Mucosa of stomach (tissue), 1 donor: ENCODE measurements around the gene CAMK2B.

Experiments
- H3K27me3 ChIP-seq: one replicate; pipeline ENCODE4 v1.7.0; 2013; ENCODE audit warnings: mild to moderate bottlenecking, low read length; ENCODE audit not compliant: control insufficient read depth, insufficient read depth
- H3K36me3 ChIP-seq: one replicate; pipeline ENCODE4 v1.7.0; 2013; ENCODE audit warnings: low read length; ENCODE audit not compliant: control insufficient read depth, insufficient read depth
- H3K4me1 ChIP-seq: one replicate; pipeline ENCODE4 v1.7.0; 2013; ENCODE audit warnings: mild to moderate bottlenecking, low read length; ENCODE audit not compliant: control insufficient read depth, insufficient read depth
- H3K4me3 ChIP-seq: one replicate; pipeline ENCODE4 v1.7.0; 2013; ENCODE audit warnings: low read length
- H3K9ac ChIP-seq: one replicate; pipeline ENCODE4 v1.7.0; 2013; ENCODE audit warnings: mild to moderate bottlenecking, low read length, moderate library complexity
- H3K9me3 ChIP-seq: one replicate; pipeline ENCODE4 v1.7.0; 2013; ENCODE audit warnings: mild to moderate bottlenecking, low read length, moderate library complexity; ENCODE audit not compliant: control insufficient read depth
- donor health status: Pancreatic carcinoma.

The CAMK2B gene

GRCh38 chr7:44305564-44306507 is 19.6 kb downstream of the CAMK2B start:
- Histone ChIP-seq H3K27me3 (peaks cover 25% of the 10 kb centered on the region), H3K9me3 (no peaks in the 10 kb centered on the region), H3K9ac (no peak overlapping the region), H3K36me3 (no peaks in the 10 kb centered on the region), H3K4me3 (no peak overlapping the region), H3K4me1 (peaks cover 5% of the 10 kb centered on the region)

GRCh38 chr7:44294325-44295069 is 30.9 kb downstream of the CAMK2B start:
- Histone ChIP-seq H3K4me3 (no peak overlapping the region), H3K4me1 (peaks cover 10% of the 10 kb centered on the region), H3K9me3 (no peaks in the 10 kb centered on the region), H3K9ac (no peak overlapping the region), H3K36me3 (no peaks in the 10 kb centered on the region), H3K27me3 (peaks cover 33% of the 10 kb centered on the region)

GRCh38 chr7:44293561-44294324 is 31.7 kb downstream of the CAMK2B start:
- Histone ChIP-seq H3K4me1 (peaks cover 10% of the 10 kb centered on the region), H3K36me3 (no peaks in the 10 kb centered on the region), H3K27me3 (peaks cover 33% of the 10 kb centered on the region), H3K9me3 (no peaks in the 10 kb centered on the region), H3K9ac (no peak overlapping the region), H3K4me3 (no peak overlapping the region)

GRCh38 chr7:44292876-44293560 is 32.4 kb downstream of the CAMK2B start:
- Histone ChIP-seq H3K27me3 (peaks cover 33% of the 10 kb centered on the region), H3K36me3 (no peaks in the 10 kb centered on the region), H3K9me3 (no peaks in the 10 kb centered on the region), H3K4me3 (no peak overlapping the region), H3K4me1 (peaks cover 10% of the 10 kb centered on the region), H3K9ac (no peak overlapping the region)

- H3K36me3 ChIP-seq = no peaks in the 10 kb centered on the region
- no peak overlapping the region for H3K9ac ChIP-seq
- H3K4me1 ChIP-seq = peaks cover 10% of the 10 kb centered on the region
- no peak overlapping the region for H3K4me3 ChIP-seq
- peaks cover 33% of the 10 kb centered on the region for H3K27me3 ChIP-seq
- H3K9me3 ChIP-seq = no peaks in the 10 kb centered on the region
Measured at GRCh38 chr7:44292420-44292817, 33.0 kb downstream of the CAMK2B start.

GRCh38 chr7:44291733-44292419 is 33.5 kb downstream of the CAMK2B start:
- no peaks in the 10 kb centered on the region for H3K9me3 ChIP-seq
- no peak overlapping the region for H3K9ac ChIP-seq
- H3K4me1 ChIP-seq = peaks cover 10% of the 10 kb centered on the region
- H3K36me3 ChIP-seq = no peaks in the 10 kb centered on the region
- H3K4me3 ChIP-seq = no peak overlapping the region
- H3K27me3 ChIP-seq = peaks cover 36% of the 10 kb centered on the region

- peaks cover 10% of the 10 kb centered on the region for H3K4me1 ChIP-seq
- no peaks in the 10 kb centered on the region for H3K9me3 ChIP-seq
- H3K36me3 ChIP-seq = no peaks in the 10 kb centered on the region
- peaks cover 36% of the 10 kb centered on the region for H3K27me3 ChIP-seq
- H3K4me3 ChIP-seq = no peak overlapping the region
- no peak overlapping the region for H3K9ac ChIP-seq
Measured at GRCh38 chr7:44291066-44291732, 34.2 kb downstream of the CAMK2B start.

GRCh38 chr7:44290252-44290620 is 35.2 kb downstream of the CAMK2B start:
- H3K4me3 ChIP-seq = no peak overlapping the region
- H3K4me1 ChIP-seq = peaks cover 10% of the 10 kb centered on the region
- no peaks in the 10 kb centered on the region for H3K9me3 ChIP-seq
- no peaks in the 10 kb centered on the region for H3K36me3 ChIP-seq
- H3K9ac ChIP-seq = no peak overlapping the region
- peaks cover 31% of the 10 kb centered on the region for H3K27me3 ChIP-seq

- Histone ChIP-seq H3K4me3 (no peak overlapping the region), H3K9ac (no peak overlapping the region)
Measured at GRCh38 chr7:44289341-44290251, 35.8 kb downstream of the CAMK2B start.

GRCh38 chr7:44288811-44289340 is 36.5 kb downstream of the CAMK2B start:
- no peak overlapping the region for H3K9ac ChIP-seq
- no peaks in the 10 kb centered on the region for H3K36me3 ChIP-seq
- H3K27me3 ChIP-seq = peaks cover 18% of the 10 kb centered on the region
- H3K4me3 ChIP-seq = no peak overlapping the region
- H3K4me1 ChIP-seq = peaks cover 10% of the 10 kb centered on the region
- H3K9me3 ChIP-seq = no peaks in the 10 kb centered on the region

More at GRCh38 chr7:44289341-44290251, 35.8 kb downstream of the CAMK2B start:
- peaks cover 25% of the 10 kb centered on the region for H3K27me3 ChIP-seq
- no peaks in the 10 kb centered on the region for H3K36me3 ChIP-seq
- peaks cover 10% of the 10 kb centered on the region for H3K4me1 ChIP-seq
- no peaks in the 10 kb centered on the region for H3K9me3 ChIP-seq
